ENCODE measurements around the gene SLC2A10. TPM values are rescaled to one million over a fixed set of nuclear protein-coding genes. Genes with fewer than 3 reads are reported as not detected.

The SLC2A10 gene
- polyA plus RNA-seq, 5 donors: 18.2 to 24.0 (median 20.5) TPM

GRCh38 chr20:46725186-46726165 lies 16.0 kb downstream of the SLC2A10 start:
- DNase-seq: no peak

GRCh38 chr20:46731770-46732169 lies 22.3 kb downstream of the SLC2A10 start:
- DNase-seq: no peak

- DNase-seq: no peak
Observed at GRCh38 chr20:46735436-46735835, 26.0 kb downstream of the SLC2A10 start.

- DNase-seq: no peak
Observed at GRCh38 chr20:46739431-46740213, 30.2 kb downstream of the SLC2A10 start.

- DNase-seq: no peak
Observed at GRCh38 chr20:46740214-46740609, 30.8 kb downstream of the SLC2A10 start.

- DNase-seq: no peak
Observed at GRCh38 chr20:46741924-46742668, 32.6 kb downstream of the SLC2A10 start.

- no peak for DNase-seq
Observed at GRCh38 chr20:46742669-46743045, 33.2 kb downstream of the SLC2A10 start.

GRCh38 chr20:46743088-46743487 lies 33.6 kb downstream of the SLC2A10 start:
- no peak for DNase-seq

- no peak for DNase-seq
Observed at GRCh38 chr20:46746956-46747526, 37.6 kb downstream of the SLC2A10 start.

GRCh38 chr20:46749147-46749546 lies 39.7 kb downstream of the SLC2A10 start:
- no peak for DNase-seq

GRCh38 chr20:46751856-46752255 lies 42.4 kb downstream of the SLC2A10 start:
- no peak for DNase-seq

GRCh38 chr20:46752728-46753127 lies 43.3 kb downstream of the SLC2A10 start:
- DNase-seq: peak; percentile 31 to 42

GRCh38 chr20:46755483-46756413 lies 46.3 kb downstream of the SLC2A10 start:
- no peak for DNase-seq

- no peak for DNase-seq
Observed at GRCh38 chr20:46756419-46756818, 47.0 kb downstream of the SLC2A10 start.

- no peak for DNase-seq
Observed at GRCh38 chr20:46757135-46757534, 47.7 kb downstream of the SLC2A10 start.

- peak in 1 of 2 donors; percentile 47 for DNase-seq
Observed at GRCh38 chr20:46757754-46758678, 48.6 kb downstream of the SLC2A10 start.

GRCh38 chr20:46758929-46759669 lies 49.6 kb downstream of the SLC2A10 start:
- DNase-seq: no peak

GRCh38 chr20:46761566-46761965 lies 52.1 kb downstream of the SLC2A10 start:
- DNase-seq: no peak

- no peak for DNase-seq
Observed at GRCh38 chr20:46764068-46764467, 54.6 kb downstream of the SLC2A10 start.
